ENCODE results near the gene MLYCD.

DNA sequence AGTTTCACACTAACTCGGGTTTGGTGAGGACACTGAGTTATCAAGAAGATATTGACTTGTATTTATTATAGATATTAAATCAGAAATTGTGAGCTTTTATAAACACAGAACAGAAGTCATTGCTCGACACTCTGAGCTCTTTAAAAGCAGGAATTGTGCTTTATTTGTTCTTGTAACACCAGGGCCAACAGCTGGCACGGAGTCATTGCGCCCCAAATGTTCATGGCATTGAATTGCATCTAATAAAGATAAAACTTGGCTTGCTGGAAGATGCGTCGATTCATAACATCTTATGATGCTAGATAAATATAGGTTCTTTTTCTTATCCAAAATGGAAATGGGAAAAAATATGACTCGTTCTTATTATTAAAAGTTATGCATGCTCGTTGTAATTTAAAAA is 11.8 kb upstream of the MLYCD start:
- TF ChIP-seq, protein P1, sequence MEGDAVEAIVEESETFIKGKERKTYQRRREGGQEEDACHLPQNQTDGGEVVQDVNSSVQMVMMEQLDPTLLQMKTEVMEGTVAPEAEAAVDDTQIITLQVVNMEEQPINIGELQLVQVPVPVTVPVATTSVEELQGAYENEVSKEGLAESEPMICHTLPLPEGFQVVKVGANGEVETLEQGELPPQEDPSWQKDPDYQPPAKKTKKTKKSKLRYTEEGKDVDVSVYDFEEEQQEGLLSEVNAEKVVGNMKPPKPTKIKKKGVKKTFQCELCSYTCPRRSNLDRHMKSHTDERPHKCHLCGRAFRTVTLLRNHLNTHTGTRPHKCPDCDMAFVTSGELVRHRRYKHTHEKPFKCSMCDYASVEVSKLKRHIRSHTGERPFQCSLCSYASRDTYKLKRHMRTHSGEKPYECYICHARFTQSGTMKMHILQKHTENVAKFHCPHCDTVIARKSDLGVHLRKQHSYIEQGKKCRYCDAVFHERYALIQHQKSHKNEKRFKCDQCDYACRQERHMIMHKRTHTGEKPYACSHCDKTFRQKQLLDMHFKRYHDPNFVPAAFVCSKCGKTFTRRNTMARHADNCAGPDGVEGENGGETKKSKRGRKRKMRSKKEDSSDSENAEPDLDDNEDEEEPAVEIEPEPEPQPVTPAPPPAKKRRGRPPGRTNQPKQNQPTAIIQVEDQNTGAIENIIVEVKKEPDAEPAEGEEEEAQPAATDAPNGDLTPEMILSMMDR (IDR thresholded peaks at IDR 0.05; ENCODE audit: low read depth, low read length, poor library complexity, severe bottlenecking): peak; percentile 14
- no peak for TF ChIP-seq EZH2phosphoT487 (IDR thresholded peaks at IDR 0.05; ENCODE audit: borderline replicate concordance, low read length)

Data from DOHH2 (cell line).